ENCODE results near the gene FOXD4. TPM values are rescaled to one million over a fixed set of nuclear protein-coding genes. Genes with fewer than 3 reads are reported as not detected.
"Not testable (repeated sequence)": the region's sequence is repeated elsewhere in the genome, so short reads cannot be mapped to it uniquely, and the experiment has no call there.

FOXD4 gene
- total RNA-seq, result under 1 TPM in 3 of 4 donors, not detected in 1; 0.40 to 0.89 (median 0.54) TPM

DNA sequence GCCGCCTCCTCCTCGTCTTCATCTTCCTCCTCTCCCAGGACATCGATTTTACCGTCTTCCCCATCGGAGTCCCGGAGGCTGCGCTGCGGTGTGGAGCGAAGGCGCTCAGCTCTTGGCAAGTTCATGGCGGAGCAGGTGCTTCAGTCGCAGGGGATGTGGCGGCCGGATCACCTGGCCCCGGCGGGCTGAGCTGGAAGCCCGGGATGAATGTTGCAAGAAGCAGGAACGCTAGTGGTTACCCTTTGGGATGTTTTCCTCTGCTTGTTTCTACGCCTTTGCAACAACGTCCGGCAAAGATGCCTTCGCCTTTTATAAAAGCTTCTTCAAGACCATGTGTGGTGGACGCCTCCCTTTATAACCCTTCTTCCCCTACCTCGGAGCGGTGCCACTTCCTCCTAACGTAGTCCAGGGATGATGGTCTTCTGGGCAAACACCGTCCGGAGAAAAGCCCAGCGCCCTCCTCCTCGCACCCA is at the start of gene FOXD4:
FOXD4 (minus strand) TSS at position 423 of the 473 bp plus-strand sequence; CDS start at position 125, 298 bp downstream.
- intact Hi-C loops (cut with DNase I); H3K27me3 ChIP-seq: not testable (repeated sequence)

DNA sequence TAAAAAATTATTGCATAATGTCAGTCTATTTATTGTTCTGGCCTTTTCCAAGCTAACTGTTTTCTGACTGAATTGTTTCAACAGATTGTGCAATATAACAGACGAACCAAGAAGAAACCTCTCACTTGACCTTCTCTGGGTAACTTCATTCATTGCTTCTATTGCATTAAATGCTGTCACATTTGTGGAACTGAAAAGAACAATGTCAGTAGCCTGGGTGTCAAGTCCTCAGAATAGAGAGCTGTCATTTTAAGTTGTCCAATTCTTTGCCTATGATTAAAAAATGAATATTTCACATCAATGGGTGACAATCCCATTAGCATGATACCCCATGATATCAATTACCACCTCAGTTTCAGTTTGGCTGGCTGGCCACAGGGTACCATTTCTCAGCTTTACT is 41.7 kb upstream of the FOXD4 start:
- H3K27ac ChIP-seq; H3K27me3 ChIP-seq; H3K4me3 ChIP-seq (replicated peaks in 1 of 3); intact Hi-C loops (cut with DNase I); H3K36me3 ChIP-seq; H3K9me3 ChIP-seq; DNase-seq; H3K4me1 ChIP-seq: not testable (repeated sequence)
- WGBS, 2 donors, result 59 to 69% methylated on average over 1 of the region's 1 CpG

More for the DNA sequence above, at the start of gene FOXD4:
- H3K9me3 ChIP-seq; H3K4me3 ChIP-seq (replicated peaks in 1 of 3); H3K27ac ChIP-seq; DNase-seq; H3K36me3 ChIP-seq: not testable (repeated sequence)
- WGBS, 2 donors, result 26 to 31% methylated on average over 14 to 17 of the region's 30 CpGs
- H3K4me1 ChIP-seq, result peaks cover 8 to 17% of the 10 kb centered on the region in 2 donors

DNA sequence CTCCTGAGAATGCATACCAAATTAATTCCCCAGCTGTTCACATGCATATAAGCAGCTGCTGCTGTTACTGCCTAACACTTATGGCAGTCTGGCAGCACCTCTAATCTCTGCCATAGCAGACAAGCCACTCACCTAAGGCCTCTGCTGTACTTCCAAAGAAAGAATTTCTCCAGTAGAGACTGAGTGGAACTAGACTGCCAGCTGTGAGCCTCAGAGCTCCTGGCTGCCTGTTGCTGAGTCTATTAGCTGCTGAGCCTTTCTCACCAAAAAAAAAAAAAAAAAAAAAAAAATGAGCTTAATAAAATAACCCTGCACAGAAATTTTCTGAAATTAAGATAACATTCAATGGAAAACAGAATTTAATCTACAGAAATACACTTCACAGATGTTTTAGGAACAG is 33.0 kb upstream of the FOXD4 start:
- H3K27ac ChIP-seq; intact Hi-C loops (cut with DNase I); H3K36me3 ChIP-seq; H3K4me3 ChIP-seq (replicated peaks in 1 of 3); H3K9me3 ChIP-seq; H3K27me3 ChIP-seq; H3K4me1 ChIP-seq: not testable (repeated sequence)
- peak; percentile 3 to 9 for DNase-seq

- H3K27ac ChIP-seq; H3K27me3 ChIP-seq; intact Hi-C loops (cut with DNase I); H3K4me3 ChIP-seq (replicated peaks in 1 of 3); DNase-seq; H3K4me1 ChIP-seq; H3K36me3 ChIP-seq; H3K9me3 ChIP-seq: not testable (repeated sequence)
- WGBS, 2 donors, result 90 to 96% methylated on average over 15 of the region's 17 CpGs
These were observed 21.7 kb upstream of the FOXD4 start for GRCh38 chr9:139880-140279.

GRCh38 chr9:117144-117994 is 848 bp downstream of the FOXD4 start:
- H3K27ac ChIP-seq; H3K9me3 ChIP-seq; H3K36me3 ChIP-seq; H3K4me3 ChIP-seq (replicated peaks in 1 of 3); intact Hi-C loops (cut with DNase I); DNase-seq: not testable (repeated sequence)
- H3K4me1 ChIP-seq, result peaks cover 8 to 17% of the 10 kb centered on the region in 2 donors
- 4% methylated on average over 9 of the region's 71 CpGs; no CpG with 5 or more reads in 1 of the 2 donors for WGBS, 2 donors
- peaks cover 14% of the 10 kb centered on the region for H3K27me3 ChIP-seq

DNA sequence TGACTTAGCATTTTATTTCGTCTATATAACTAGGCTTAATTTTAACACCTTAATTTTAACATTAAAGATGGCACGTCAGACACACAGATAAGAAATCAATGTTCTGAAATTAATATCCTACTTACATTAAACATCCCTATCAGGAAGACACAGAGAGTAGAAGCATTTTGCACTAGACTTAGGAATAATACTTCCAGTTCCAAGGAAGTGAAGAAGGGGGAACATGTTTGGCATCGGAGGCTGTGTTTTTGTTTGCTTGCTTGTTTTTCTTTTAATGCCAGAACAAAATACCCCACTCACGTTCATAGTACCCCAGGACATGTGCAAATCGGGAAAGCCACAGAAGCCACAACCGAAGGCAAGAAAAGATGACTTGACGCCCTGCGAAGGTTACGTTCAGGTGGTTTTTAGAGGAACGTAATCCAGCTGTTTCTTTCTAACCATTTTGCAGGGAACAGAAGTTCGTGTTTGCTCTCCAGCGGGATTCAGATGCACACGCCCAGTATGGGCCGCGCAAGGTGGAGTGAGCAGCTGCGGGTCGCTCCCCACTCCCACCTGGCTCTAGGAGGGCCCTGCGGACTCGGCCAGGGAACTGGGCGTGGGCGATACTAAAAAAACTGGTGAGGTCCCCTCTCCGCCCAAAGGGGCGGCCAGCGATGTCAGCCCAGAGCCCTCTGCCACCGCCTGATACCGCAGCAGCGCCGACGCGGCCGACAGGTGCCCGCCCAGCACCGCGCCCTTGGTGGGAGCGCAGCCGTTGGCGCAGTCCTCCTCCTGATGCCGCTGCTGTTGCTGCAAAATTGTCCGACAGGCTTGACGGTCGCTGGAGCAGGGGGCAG is 1.8 kb downstream of the FOXD4 start:
- 15 to 22% methylated on average over 9 to 21 of the region's 41 CpGs for WGBS, 2 donors
- H3K9me3 ChIP-seq; DNase-seq; intact Hi-C loops (cut with DNase I); H3K4me3 ChIP-seq (replicated peaks in 1 of 3); H3K36me3 ChIP-seq; H3K27ac ChIP-seq: not testable (repeated sequence)
- Histone ChIP-seq H3K27me3 (peaks cover 15% of the 10 kb centered on the region), H3K4me1 (peaks cover 8 to 17% of the 10 kb centered on the region in 2 donors)

GRCh38 chr9:115118-115451 is 3.1 kb downstream of the FOXD4 start:
- Histone ChIP-seq H3K4me1 (peaks cover 8 to 17% of the 10 kb centered on the region in 2 donors), H3K27me3 (peaks cover 15% of the 10 kb centered on the region)
- DNase-seq; H3K27ac ChIP-seq; H3K36me3 ChIP-seq; H3K4me3 ChIP-seq (replicated peaks in 1 of 3); H3K9me3 ChIP-seq; intact Hi-C loops (cut with DNase I): not testable (repeated sequence)
- WGBS, 2 donors, result 19 to 22% methylated on average over 6 to 9 of the region's 11 CpGs

DNA sequence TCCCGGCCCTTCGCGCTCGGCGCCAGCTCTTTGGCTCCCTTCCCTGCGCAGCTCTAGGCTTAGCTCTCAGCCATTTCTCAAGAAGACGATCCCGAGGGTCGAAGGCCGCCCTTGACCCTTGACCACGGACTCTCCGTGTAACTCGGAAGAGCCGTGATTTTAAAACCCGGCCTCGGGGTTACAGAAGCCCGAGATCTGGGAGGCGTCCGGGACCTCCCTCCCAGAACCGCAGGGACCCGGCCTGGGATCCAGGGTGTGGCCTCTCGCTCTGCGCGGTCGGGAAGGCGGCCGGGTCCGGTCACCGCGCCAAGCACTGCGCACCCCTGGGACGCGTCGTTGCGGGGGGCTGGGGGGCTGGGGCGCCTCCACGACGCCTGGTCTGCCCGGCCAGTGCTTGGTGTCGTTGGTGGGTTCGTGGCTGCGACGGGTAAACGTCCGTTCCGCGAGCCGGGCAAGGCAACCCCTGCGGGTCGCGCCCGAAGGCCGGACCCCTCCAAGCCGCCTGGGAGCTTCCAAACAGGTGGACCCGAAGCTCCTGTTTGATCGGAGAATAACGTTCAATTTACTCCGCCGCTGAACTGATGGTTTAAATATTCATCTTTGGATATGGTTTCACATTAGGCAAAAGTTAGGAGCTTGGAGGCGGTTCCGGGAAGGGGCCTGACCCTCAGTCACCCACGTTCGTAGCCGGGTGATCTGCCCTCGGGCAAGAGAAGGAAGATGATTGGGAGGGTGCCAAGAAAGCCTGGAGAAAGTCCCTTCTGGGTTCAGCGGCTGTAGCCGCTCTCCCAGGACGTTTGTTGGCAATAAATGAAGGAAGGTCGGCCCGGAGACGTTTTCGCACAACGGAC is 3.7 kb downstream of the FOXD4 start:
- 4 to 6% methylated on average over 12 to 18 of the region's 73 CpGs for WGBS, 2 donors
- H3K4me1 ChIP-seq, result peaks cover 8 to 17% of the 10 kb centered on the region in 2 donors
- H3K36me3 ChIP-seq; intact Hi-C loops (cut with DNase I); H3K9me3 ChIP-seq; H3K27ac ChIP-seq: not testable (repeated sequence)
- DNase-seq, result peak in 1 of 2 donors; percentile 6
- peaks cover 15% of the 10 kb centered on the region for H3K27me3 ChIP-seq
- H3K4me3 ChIP-seq (replicated peaks in 1 of 3), result peak overlapping the region in 1 of 3 donors; percentile 30

DNA sequence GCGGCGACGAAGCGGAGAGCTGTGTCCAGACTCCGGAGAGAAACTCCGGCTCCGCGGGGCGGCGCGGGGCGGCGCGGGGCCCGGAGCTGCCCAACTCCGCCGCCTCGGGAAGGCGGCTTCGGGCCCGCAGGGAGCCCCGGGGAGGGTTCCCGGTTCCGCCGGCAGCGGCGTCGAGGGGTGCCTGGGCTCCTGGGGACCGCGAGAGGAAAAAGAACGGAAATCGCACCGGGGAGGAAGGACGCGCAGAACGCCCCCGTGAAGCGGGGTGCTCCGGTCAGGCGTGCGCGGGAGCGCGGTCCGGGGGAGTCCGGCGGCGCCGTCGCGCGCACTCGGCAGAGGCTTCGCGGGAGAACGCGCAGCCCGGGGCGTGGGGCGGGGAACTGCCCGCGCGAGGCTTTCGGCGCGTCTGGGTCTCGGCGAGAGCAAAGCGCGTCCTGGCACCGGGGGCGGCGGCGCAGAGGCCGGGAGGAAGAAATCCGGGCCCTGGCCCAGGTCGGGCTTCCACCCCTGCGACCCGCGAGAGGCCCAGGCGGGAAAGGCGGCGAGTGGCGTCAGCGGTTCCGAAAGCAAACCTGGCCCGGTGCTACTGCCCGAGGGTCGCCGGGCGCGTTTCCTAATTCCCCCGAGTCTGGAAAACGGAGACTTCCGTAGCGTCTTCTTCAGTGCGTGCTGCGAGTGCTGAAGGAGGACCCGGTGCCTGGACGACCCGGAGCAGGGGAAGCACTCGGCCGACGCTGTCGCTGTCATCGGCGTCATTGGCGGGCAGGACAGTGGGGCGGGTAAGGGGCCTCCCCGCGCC is 4.5 kb downstream of the FOXD4 start:
- DNase-seq; intact Hi-C loops (cut with DNase I); H3K9me3 ChIP-seq; H3K36me3 ChIP-seq; H3K27ac ChIP-seq: not testable (repeated sequence)
- Histone ChIP-seq H3K4me3 (replicated peaks in 1 of 3) (peak overlapping the region in 1 of 3 donors; percentile 30), H3K27me3 (peaks cover 15% of the 10 kb centered on the region), H3K4me1 (peaks cover 8 to 17% of the 10 kb centered on the region in 2 donors)
- 1 to 5% methylated on average over 24 to 40 of the region's 111 CpGs for WGBS, 2 donors

DNA sequence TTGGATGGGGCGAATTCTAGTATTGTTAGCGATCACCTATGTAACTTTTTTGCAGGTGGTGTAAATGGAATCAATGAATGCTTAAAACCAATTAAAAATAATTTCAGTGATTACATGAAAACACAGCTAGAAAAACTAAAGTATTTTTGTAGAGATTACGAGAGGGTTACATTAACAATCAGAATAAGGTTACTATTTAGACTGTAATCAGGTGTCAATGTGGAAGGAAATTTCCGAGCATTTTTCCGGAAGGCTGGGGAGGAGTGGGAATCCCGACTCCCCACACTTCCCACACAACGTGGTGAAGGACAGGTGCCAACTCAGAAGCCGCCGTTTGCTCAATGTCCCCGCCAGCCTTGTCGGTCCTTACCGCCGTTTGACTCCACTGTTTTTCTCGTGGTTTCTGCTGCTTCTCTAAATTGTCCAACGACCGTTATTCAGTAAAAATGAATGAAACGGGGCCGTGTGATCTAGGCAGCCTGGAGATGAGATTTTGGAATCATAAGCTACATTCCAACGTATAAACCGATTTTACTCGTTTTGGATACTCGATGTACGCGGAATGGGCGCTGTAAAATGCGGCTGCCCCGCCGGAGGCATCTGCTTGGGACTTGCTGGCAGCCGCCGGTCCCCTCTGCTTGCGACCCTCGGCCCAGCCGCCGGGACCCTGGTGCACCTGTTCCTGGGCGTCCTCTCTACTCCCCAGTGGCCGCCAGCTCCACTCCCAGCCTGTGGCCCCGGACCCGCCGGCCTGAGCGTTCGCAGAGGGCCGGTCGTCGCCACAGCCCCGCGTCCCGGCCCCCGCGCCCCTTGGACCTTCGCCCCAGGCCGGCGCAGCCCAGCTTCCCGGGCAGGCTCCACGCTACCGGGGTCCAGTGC is 5.4 kb downstream of the FOXD4 start:
- intact Hi-C loops (cut with DNase I); DNase-seq; H3K4me3 ChIP-seq (replicated peaks in 1 of 3); H3K27ac ChIP-seq; H3K36me3 ChIP-seq; H3K9me3 ChIP-seq: not testable (repeated sequence)
- Histone ChIP-seq H3K27me3 (peaks cover 15% of the 10 kb centered on the region), H3K4me1 (peaks cover 8 to 17% of the 10 kb centered on the region in 2 donors)
- whole genome bisulfite sequencing, 2 donors, result 15 to 16% methylated on average over 27 to 28 of the region's 55 CpGs
